Measurements from ENCODE around the gene FLRT2. TPM values are rescaled to one million over a fixed set of nuclear protein-coding genes. Genes with fewer than 3 reads are reported as not detected.

Gene FLRT2
- total RNA-seq, 1 experiment from 2014 or later, result 0.07 TPM

GRCh38 chr14:85702997-85703396 is 173.1 kb downstream of the FLRT2 start:
- BruUV-seq (replicated peaks), result no TSS peak
- no peak overlapping the region for H2AFZ ChIP-seq (ENCODE audit: low read length)
- no peaks in the 10 kb centered on the region for H3K27me3 ChIP-seq (ENCODE audit: low read length)
- no peaks in the 10 kb centered on the region for H3K4me1 ChIP-seq (ENCODE audit: insufficient read depth, low read length)
- DNase-seq (no peak), ATAC-seq (no peak)
- H4K20me1 ChIP-seq (ENCODE audit: low read length), result no peaks in the 10 kb centered on the region
- intact Hi-C loops (cut with micrococcal nuclease), result no loop called here
- ChIA-PET CTCF (no interaction called here), POLR2A (ENCODE audit: unreplicated experiment) (no interaction called here)
- no peak for TF ChIP-seq EZH2phosphoT487 (IDR thresholded peaks at IDR 0.05; ENCODE audit: borderline replicate concordance, low read length)
- no peak for TF ChIP-seq EZH2 (IDR thresholded peaks at IDR 0.05; ENCODE audit: low read length, unreplicated experiment)
- TF ChIP-seq CTCF (conservative IDR thresholded peaks at IDR 0.05; ENCODE audit: low read depth, low read length), result no peak
- H3K79me2 ChIP-seq (ENCODE audit: low read length), result no peaks in the 10 kb centered on the region
- H3K36me3 ChIP-seq (ENCODE audit: low read depth, low read length), result no peaks in the 10 kb centered on the region
- no peak overlapping the region for H3K4me3 ChIP-seq (ENCODE audit: low read length)
- H3F3A ChIP-seq (ENCODE audit: low read length, unreplicated experiment), result no peaks in the 10 kb centered on the region
- H3K27ac ChIP-seq (ENCODE audit: low read length), result no peak overlapping the region
- H3K9ac ChIP-seq (ENCODE audit: low read length), result no peak overlapping the region
- no peak overlapping the region for H3K4me2 ChIP-seq (ENCODE audit: low read length)
- peaks cover 11% of the 10 kb centered on the region; the same call in 1 of the 2 replicates for H3K9me3 ChIP-seq (ENCODE audit: low read length)
- no peaks in the 10 kb centered on the region for H3K9me2 ChIP-seq (replicated peaks; ENCODE audit: low read length)

All from PC-3 (cell line).